ENCODE data around the gene SLC12A7. TPM values are rescaled to one million over a fixed set of nuclear protein-coding genes. Genes with fewer than 3 reads are reported as not detected.

Gene SLC12A7
- total RNA-seq, 2 donors from 2014 or later, result 18.4 to 34.6 TPM

- Histone ChIP-seq H3K27ac (no peak overlapping the region), H3K9me3 (no peaks in the 10 kb centered on the region), H3K4me3 (no peak overlapping the region), H3K36me3 (no peaks in the 10 kb centered on the region), H3K27me3 (replicated peaks; ENCODE audit: insufficient read depth) (peaks cover 6% of the 10 kb centered on the region), H3K4me1 (ENCODE audit: control insufficient read depth in 1 of 2, low read depth in 2 of 2) (peaks cover 5 to 6% of the 10 kb centered on the region in 2 donors)
- no peak for TF ChIP-seq CTCF (IDR thresholded peaks at IDR 0.05)
- no peak for ATAC-seq (ENCODE audit: insufficient number of reproducible peaks, low FRiP score, low read depth)
- no peak for DNase-seq (ENCODE audit: low spot score)
Measured at GRCh38 chr5:1012313-1012841, 99.5 kb downstream of the SLC12A7 start.

- peaks cover 6% of the 10 kb centered on the region for H3K27me3 ChIP-seq (replicated peaks; ENCODE audit: insufficient read depth)
Measured at GRCh38 chr5:1011741-1012312, 100.0 kb downstream of the SLC12A7 start.

GRCh38 chr5:1011226-1011631, 100.6 kb downstream of the SLC12A7 start:
- DNase-seq (ENCODE audit: low spot score), result no peak
- TF ChIP-seq CTCF (IDR thresholded peaks at IDR 0.05), result no peak

More at GRCh38 chr5:1011741-1012312, 100.0 kb downstream of the SLC12A7 start:
- TF ChIP-seq CTCF (IDR thresholded peaks at IDR 0.05), result no peak
- Histone ChIP-seq H3K27ac (no peak overlapping the region), H3K9me3 (no peaks in the 10 kb centered on the region), H3K4me1 (ENCODE audit: control insufficient read depth in 1 of 2, low read depth in 2 of 2) (peaks cover 5 to 6% of the 10 kb centered on the region in 2 donors), H3K36me3 (no peaks in the 10 kb centered on the region), H3K4me3 (no peak overlapping the region)
- DNase-seq (ENCODE audit: low spot score) (no peak), ATAC-seq (ENCODE audit: insufficient number of reproducible peaks, low FRiP score, low read depth) (no peak)

GRCh38 chr5:1010641-1011046, 101.2 kb downstream of the SLC12A7 start:
- Histone ChIP-seq H3K4me1 (ENCODE audit: control insufficient read depth in 1 of 2, low read depth in 2 of 2) (peaks cover 5 to 6% of the 10 kb centered on the region in 2 donors), H3K27ac (no peak overlapping the region), H3K27me3 (replicated peaks; ENCODE audit: insufficient read depth) (peaks cover 6% of the 10 kb centered on the region), H3K36me3 (no peaks in the 10 kb centered on the region), H3K9me3 (no peaks in the 10 kb centered on the region), H3K4me3 (no peak overlapping the region)
- no peak for ATAC-seq (ENCODE audit: insufficient number of reproducible peaks, low FRiP score, low read depth)
- no peak for TF ChIP-seq CTCF (IDR thresholded peaks at IDR 0.05)
- no peak for DNase-seq (ENCODE audit: low spot score)

More at GRCh38 chr5:1011226-1011631, 100.6 kb downstream of the SLC12A7 start:
- ATAC-seq (ENCODE audit: insufficient number of reproducible peaks, low FRiP score, low read depth), result no peak
- H3K27ac ChIP-seq, result no peak overlapping the region
- H3K4me3 ChIP-seq, result no peak overlapping the region
- peaks cover 5 to 6% of the 10 kb centered on the region in 2 donors for H3K4me1 ChIP-seq (ENCODE audit: control insufficient read depth in 1 of 2, low read depth in 2 of 2)
- H3K36me3 ChIP-seq, result no peaks in the 10 kb centered on the region
- H3K27me3 ChIP-seq (replicated peaks; ENCODE audit: insufficient read depth), result peaks cover 6% of the 10 kb centered on the region
- H3K9me3 ChIP-seq, result no peaks in the 10 kb centered on the region

GRCh38 chr5:1010181-1010510, 101.7 kb downstream of the SLC12A7 start:
- H3K9me3 ChIP-seq, result no peaks in the 10 kb centered on the region
- no peaks in the 10 kb centered on the region for H3K36me3 ChIP-seq
- peaks cover 5 to 6% of the 10 kb centered on the region in 2 donors for H3K4me1 ChIP-seq (ENCODE audit: control insufficient read depth in 1 of 2, low read depth in 2 of 2)
- no peak overlapping the region for H3K4me3 ChIP-seq
- no peak for ATAC-seq (ENCODE audit: insufficient number of reproducible peaks, low FRiP score, low read depth)
- peaks cover 6% of the 10 kb centered on the region for H3K27me3 ChIP-seq (replicated peaks; ENCODE audit: insufficient read depth)
- H3K27ac ChIP-seq, result no peak overlapping the region
- no peak for DNase-seq (ENCODE audit: low spot score)
- TF ChIP-seq CTCF (IDR thresholded peaks at IDR 0.05), result no peak
